H7 (cell line): Measurements from ENCODE around the gene FAM227B. TPM values are rescaled to one million over a fixed set of nuclear protein-coding genes. Genes with fewer than 3 reads are reported as not detected.
"Not testable (repeated sequence)": the region's sequence is repeated elsewhere in the genome, so short reads cannot be mapped to it uniquely, and the experiment has no call there.

Experiments used
- DNase-seq: peaks from one replicate; pipeline ENCODE4 v3.0.0; 2012
- H3K27me3 ChIP-seq: 2 replicates; pipeline ENCODE4 v1.6.0; 2011; ENCODE audit warnings: mild to moderate bottlenecking, low read length; ENCODE audit not compliant: control insufficient read depth, insufficient read depth
- H3K36me3 ChIP-seq: replicated peaks from 2 replicates; pipeline ENCODE4 v1.5.1; 2011; ENCODE audit warnings: low read length; ENCODE audit not compliant: control insufficient read depth, insufficient read depth
- H3K4me3 ChIP-seq: 2 replicates; pipeline ENCODE4 v1.5.1; 2011; ENCODE audit warnings: low read depth, mild to moderate bottlenecking, control low read depth, low read length, moderate library complexity; ENCODE audit not compliant: insufficient read depth
- total RNA-seq: library from RNA; depleted of rRNA; stranded (reverse); fragments of >200 nt; shearing (Covaris generic); gene quantifications from 2 replicates; pipeline ENCODE4 v1.2.3, GENCODE V29; 2014

The FAM227B gene
- total RNA-seq, 1 experiment from 2014 or later, result 3.2 TPM

DNA sequence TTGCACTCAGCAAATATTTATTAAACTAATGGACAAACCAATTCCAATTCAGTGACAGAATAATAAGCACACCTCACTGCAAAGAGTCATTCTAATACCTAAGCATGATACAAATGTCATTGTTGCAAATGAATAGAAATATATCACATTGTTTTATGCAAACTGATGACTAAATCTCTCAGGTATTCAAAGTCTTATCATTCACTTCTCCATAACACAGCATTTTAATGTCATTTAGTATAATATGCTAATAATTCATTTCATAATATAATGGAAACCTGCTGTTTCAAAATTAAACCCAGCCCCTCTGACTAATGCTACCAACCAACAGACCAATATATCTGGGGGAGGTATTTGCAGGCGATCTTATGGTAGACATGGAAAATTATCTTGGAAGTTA lies 125.8 kb downstream of the FAM227B start:
- no peak overlapping the region for H3K4me3 ChIP-seq
- no peak for DNase-seq
- no peaks in the 10 kb centered on the region for H3K36me3 ChIP-seq
- no peaks in the 10 kb centered on the region for H3K27me3 ChIP-seq

DNA sequence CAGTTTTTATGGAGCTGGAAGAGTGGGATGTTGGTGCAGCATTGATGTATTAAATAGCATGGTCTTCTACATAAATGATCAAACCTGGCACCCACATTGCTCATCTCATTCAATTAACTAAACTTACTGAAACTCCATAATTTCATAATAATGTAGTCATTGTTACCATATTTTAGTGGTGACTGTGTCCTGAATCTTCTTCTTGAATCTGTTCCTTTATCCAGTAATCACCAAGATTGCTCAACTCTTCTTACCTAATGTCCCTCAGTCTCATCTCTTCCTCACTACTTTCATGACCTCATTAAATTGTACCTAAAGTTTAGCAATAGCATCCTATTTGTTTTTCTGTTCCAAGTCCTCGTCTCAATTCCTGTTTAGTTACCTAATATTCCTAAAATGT lies 127.8 kb downstream of the FAM227B start:
- DNase-seq, result no peak
- no peaks in the 10 kb centered on the region for H3K27me3 ChIP-seq
- H3K36me3 ChIP-seq, result no peaks in the 10 kb centered on the region
- H3K4me3 ChIP-seq, result no peak overlapping the region

- no peak for DNase-seq
- Histone ChIP-seq H3K4me3 (no peak overlapping the region), H3K36me3 (no peaks in the 10 kb centered on the region), H3K27me3 (no peaks in the 10 kb centered on the region)
These were observed 128.5 kb downstream of the FAM227B start for GRCh38 chr15:49492151-49492550.

- no peaks in the 10 kb centered on the region for H3K36me3 ChIP-seq
- no peak overlapping the region for H3K4me3 ChIP-seq
- no peaks in the 10 kb centered on the region for H3K27me3 ChIP-seq
- DNase-seq, result no peak
These were observed 129.7 kb downstream of the FAM227B start for GRCh38 chr15:49490966-49491365.

GRCh38 chr15:49485401-49485800 lies 135.2 kb downstream of the FAM227B start:
- H3K27me3 ChIP-seq, H3K4me3 ChIP-seq, H3K36me3 ChIP-seq, DNase-seq: not testable (repeated sequence)

GRCh38 chr15:49478982-49479381 lies 141.6 kb downstream of the FAM227B start:
- H3K4me3 ChIP-seq, H3K27me3 ChIP-seq, DNase-seq, H3K36me3 ChIP-seq: not testable (repeated sequence)

DNA sequence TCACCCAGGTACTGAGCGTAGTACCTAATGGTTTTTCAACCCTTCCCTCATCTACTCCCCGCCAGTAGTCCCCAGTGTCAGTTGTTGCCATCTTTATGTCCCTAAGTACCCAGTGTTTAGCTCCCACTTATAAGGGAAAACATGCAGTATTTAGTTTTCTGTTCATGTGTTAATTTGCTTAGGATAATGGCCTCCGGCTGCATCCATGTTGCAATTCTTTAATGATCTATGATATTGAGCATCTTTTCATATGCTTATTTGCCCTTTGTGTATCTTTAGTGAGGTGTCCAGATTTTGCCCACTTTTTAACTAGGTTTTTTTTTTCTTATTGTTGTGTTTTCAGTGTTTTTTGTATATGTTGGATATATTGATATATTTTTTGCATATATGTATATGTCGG lies 142.6 kb downstream of the FAM227B start:
- not testable (repeated sequence) for DNase-seq, H3K36me3 ChIP-seq, H3K27me3 ChIP-seq, H3K4me3 ChIP-seq

- Histone ChIP-seq H3K36me3 (no peaks in the 10 kb centered on the region), H3K27me3 (no peaks in the 10 kb centered on the region), H3K4me3 (no peak overlapping the region)
- DNase-seq, result no peak
These were observed 147.6 kb downstream of the FAM227B start for GRCh38 chr15:49473031-49473430.

GRCh38 chr15:49472338-49472737 lies 148.3 kb downstream of the FAM227B start:
- H3K27me3 ChIP-seq, result no peaks in the 10 kb centered on the region

GRCh38 chr15:49471733-49472132 lies 148.9 kb downstream of the FAM227B start:
- Histone ChIP-seq H3K27me3 (no peaks in the 10 kb centered on the region), H3K36me3 (no peaks in the 10 kb centered on the region), H3K4me3 (no peak overlapping the region)
- no peak for DNase-seq

More at GRCh38 chr15:49472338-49472737, 148.3 kb downstream of the FAM227B start:
- H3K4me3 ChIP-seq, result no peak overlapping the region
- no peaks in the 10 kb centered on the region for H3K36me3 ChIP-seq
- DNase-seq, result no peak

GRCh38 chr15:49471248-49471647 lies 149.4 kb downstream of the FAM227B start:
- not testable (repeated sequence) for H3K4me3 ChIP-seq, H3K27me3 ChIP-seq, H3K36me3 ChIP-seq, DNase-seq

DNA sequence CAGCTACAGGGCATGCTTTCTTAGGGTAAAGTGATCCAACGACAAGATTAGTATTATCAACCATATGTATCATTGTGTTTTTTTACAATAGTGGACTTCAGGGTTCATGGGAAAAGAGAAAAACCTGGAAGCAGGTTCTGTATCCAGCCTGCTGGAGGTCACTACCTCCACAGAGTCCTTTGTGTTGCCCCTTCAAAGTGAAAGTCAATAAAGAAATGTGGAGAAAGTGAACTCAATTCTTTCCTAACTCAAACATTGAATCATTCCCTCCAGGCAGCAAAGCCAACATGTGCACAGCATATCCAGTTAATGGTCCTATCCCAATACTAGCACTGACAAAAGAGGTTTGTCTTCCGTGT lies 152.2 kb downstream of the FAM227B start:
- no peak for DNase-seq
- Histone ChIP-seq H3K36me3 (no peaks in the 10 kb centered on the region), H3K4me3 (no peak overlapping the region), H3K27me3 (no peaks in the 10 kb centered on the region)

- DNase-seq, result no peak
- H3K36me3 ChIP-seq, result no peaks in the 10 kb centered on the region
These were observed 152.7 kb downstream of the FAM227B start for GRCh38 chr15:49467746-49468480.

GRCh38 chr15:49466119-49466518 lies 154.5 kb downstream of the FAM227B start:
- Histone ChIP-seq H3K36me3 (no peaks in the 10 kb centered on the region), H3K4me3 (no peak overlapping the region), H3K27me3 (no peaks in the 10 kb centered on the region)
- DNase-seq, result no peak

More at GRCh38 chr15:49467746-49468480, 152.7 kb downstream of the FAM227B start:
- Histone ChIP-seq H3K27me3 (no peaks in the 10 kb centered on the region), H3K4me3 (no peak overlapping the region)

DNA sequence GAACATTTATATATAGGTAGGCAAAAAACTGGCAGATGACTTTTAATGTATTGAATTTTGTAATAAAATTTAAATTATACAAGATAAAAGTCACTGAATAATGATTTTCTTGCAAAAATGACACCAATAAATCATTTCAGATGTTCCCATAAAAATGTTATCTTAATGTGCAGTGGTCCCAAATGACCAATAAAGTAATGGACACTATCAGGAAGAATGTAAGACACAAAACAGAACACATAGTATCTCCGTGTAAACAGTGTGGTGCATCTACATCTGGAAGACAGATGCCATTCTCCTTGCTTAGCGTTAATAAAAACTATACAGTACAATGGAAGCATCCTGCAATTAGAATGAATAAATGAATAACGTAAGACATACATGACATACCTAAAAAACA lies 156.1 kb downstream of the FAM227B start:
- DNase-seq, result no peak
- no peaks in the 10 kb centered on the region for H3K36me3 ChIP-seq
- no peaks in the 10 kb centered on the region for H3K27me3 ChIP-seq
- H3K4me3 ChIP-seq, result no peak overlapping the region
